GM21381 (cell line): ENCODE results near the gene CCDC152.
"Not testable (repeated sequence)": the region's sequence is repeated elsewhere in the genome, so short reads cannot be mapped to it uniquely, and the experiment has no call there.

ENCODE experiments used
- ATAC-seq: cut with Tn5 transposase; IDR thresholded peaks from one replicate; pipeline ENCODE4 v1.9.1; 2021; ENCODE audit warnings: mild to moderate bottlenecking, moderate library complexity; ENCODE audit not compliant: unreplicated experiment

CCDC152 gene

DNA sequence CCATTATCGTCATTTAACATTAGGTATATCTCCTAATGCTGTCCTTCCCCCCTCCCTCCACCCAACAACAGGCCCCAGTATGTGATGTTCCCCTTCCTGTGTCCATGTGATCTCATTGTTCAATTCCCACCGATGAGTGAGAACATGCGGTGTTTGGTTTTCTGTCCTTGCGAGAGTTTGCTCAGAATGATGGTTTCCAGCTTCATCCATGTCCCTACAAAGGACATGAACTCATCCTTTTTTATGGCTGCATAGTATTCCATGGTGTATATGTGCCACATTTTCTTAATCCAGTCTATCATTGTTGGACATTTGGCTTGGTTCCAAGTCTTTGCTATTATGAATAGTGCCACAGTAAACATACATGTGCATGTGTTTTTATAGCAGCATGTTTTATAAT lies 87.8 kb downstream of the CCDC152 start:
- not testable (repeated sequence) for ATAC-seq

GRCh38 chr5:42848545-42848944 lies 91.9 kb downstream of the CCDC152 start:
- ATAC-seq: no peak

- ATAC-seq: no peak
Measured at GRCh38 chr5:42851481-42851880, 94.9 kb downstream of the CCDC152 start.
